Suprapubic skin (tissue), 4 donors: ENCODE data around the gene FAM174B.

Experiments used
- EP300 ChIP-seq: sonication (generic); formaldehyde crosslinking; IDR thresholded peaks from one replicate; pipeline ENCODE4 v1.6.1; 2017; ENCODE audit warnings: antibody characterized with exemption
- POLR2A ChIP-seq, 2 donors: fragments of 450-650 bp; IDR thresholded peaks; one replicate each; pipeline ENCODE4 v1.6.1; 2017; ENCODE audit warnings: antibody characterized with exemption in 2 of 2, mild to moderate bottlenecking in 2 of 2, moderate library complexity in 2 of 2
- POLR2AphosphoS5 ChIP-seq, 3 donors: sonication (generic); formaldehyde crosslinking; IDR thresholded peaks; one replicate each; pipeline ENCODE4 v1.6.1; 2017; ENCODE audit warnings: antibody characterized with exemption in 3 of 3
- TF ChIP-seq, protein P1 (sequence below), 2 donors: fragments of 200-600 bp in 1 of 2; fragments of 450-650 bp in 1 of 2; sonication (generic) in 1 of 2; IDR thresholded peaks; one replicate each; pipeline ENCODE4 v1.5.1; 2016 to 2019; ENCODE audit warnings: antibody characterized with exemption in 2 of 2, mild to moderate bottlenecking in 1 of 2, moderate library complexity in 1 of 2

DNA sequence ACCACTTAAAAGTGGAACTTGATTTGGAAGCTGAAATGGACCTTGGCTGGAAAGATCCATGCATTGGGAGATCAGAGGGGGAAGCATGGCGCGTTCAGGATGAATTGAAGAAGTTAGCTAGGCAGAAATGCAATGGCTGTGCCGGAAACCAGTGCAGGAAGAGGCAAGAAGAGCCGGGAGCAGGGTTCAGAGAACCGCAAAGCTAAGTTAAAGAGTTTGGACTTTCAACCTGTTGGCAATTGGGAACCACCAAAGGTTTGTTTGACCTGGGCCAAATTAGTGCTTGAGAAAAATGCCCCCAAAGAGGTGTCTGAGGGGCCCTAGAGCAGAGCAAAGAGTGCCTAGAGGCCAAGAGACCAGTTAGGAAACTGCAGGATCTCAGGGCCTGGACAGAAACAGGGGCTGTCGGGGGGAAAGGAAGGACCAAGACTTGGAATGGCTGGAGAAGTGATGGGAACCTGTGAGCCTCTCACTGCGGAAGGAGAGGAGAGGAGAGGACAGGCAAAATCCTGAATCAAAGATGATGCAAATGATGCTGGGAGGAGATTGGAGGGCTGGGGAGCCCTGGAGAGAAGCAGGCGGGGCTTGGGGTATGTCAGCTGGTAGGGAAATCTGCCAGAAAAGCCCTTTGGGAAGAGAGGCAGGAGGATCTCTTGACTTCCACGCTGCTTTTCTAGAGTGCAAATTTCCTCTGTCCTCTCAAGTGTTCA, 49.3 kb downstream of the FAM174B start:
- TF ChIP-seq, protein P1, sequence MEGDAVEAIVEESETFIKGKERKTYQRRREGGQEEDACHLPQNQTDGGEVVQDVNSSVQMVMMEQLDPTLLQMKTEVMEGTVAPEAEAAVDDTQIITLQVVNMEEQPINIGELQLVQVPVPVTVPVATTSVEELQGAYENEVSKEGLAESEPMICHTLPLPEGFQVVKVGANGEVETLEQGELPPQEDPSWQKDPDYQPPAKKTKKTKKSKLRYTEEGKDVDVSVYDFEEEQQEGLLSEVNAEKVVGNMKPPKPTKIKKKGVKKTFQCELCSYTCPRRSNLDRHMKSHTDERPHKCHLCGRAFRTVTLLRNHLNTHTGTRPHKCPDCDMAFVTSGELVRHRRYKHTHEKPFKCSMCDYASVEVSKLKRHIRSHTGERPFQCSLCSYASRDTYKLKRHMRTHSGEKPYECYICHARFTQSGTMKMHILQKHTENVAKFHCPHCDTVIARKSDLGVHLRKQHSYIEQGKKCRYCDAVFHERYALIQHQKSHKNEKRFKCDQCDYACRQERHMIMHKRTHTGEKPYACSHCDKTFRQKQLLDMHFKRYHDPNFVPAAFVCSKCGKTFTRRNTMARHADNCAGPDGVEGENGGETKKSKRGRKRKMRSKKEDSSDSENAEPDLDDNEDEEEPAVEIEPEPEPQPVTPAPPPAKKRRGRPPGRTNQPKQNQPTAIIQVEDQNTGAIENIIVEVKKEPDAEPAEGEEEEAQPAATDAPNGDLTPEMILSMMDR (IDR thresholded peaks at IDR 0.05), result no peak
- TF ChIP-seq POLR2AphosphoS5 (IDR thresholded peaks at IDR 0.05), result no peak
- TF ChIP-seq EP300, result no peak
- no peak for TF ChIP-seq POLR2A (IDR thresholded peaks at IDR 0.05)
